ENCODE measurements around the gene DNTTIP2. TPM values are rescaled to one million over a fixed set of nuclear protein-coding genes. Genes with fewer than 3 reads are reported as not detected.

DNTTIP2 gene
- total and polyA plus RNA-seq, 9 of the 15 experiments (the other 6 are each of a cell fraction or from before 2014, with no cell fraction given): 50.4 to 138 (median 97.0) TPM

- TF ChIP-seq ZMIZ1 (IDR thresholded peaks at IDR 0.05; ENCODE audit: low read depth in 2 of 2, low read length in 2 of 2) (no peak), ZFPM2 (CRISPR knock-in tag; IDR thresholded peaks at IDR 0.05) (no peak), THRAP3 (IDR thresholded peaks at IDR 0.05; ENCODE audit: borderline replicate concordance) (no peak), SMARCA5 (IDR thresholded peaks at IDR 0.05) (no peak), PHF20 (IDR thresholded peaks at IDR 0.05; ENCODE audit: partially characterized antibody) (no peak), ZNF253 (CRISPR knock-in tag; conservative IDR thresholded peaks at IDR 0.05) (no peak), CTCFL (IDR thresholded peaks at IDR 0.05; ENCODE audit: borderline replicate concordance, insufficient read depth, low read depth, low read length, poor library complexity, severe bottlenecking) (no peak), MCM7 (IDR thresholded peaks at IDR 0.05) (no peak), ZNF780A (CRISPR knock-in tag; IDR thresholded peaks at IDR 0.05) (no peak), SAFB2 (IDR thresholded peaks at IDR 0.05; ENCODE audit: borderline replicate concordance, low read depth, low read length, severe bottlenecking) (no peak), HIVEP1 (CRISPR knock-in tag; IDR thresholded peaks at IDR 0.05) (no peak), HCFC1 (IDR thresholded peaks at IDR 0.05; ENCODE audit: low read depth, low read length) (no peak), ZNF316 (IDR thresholded peaks at IDR 0.05) (no peak), ZEB2 (IDR thresholded peaks at IDR 0.05) (no peak), BCL6 (CRISPR knock-in tag; IDR thresholded peaks at IDR 0.05) (no peak), MXI1 (IDR thresholded peaks at IDR 0.05; ENCODE audit: low read depth, low read length) (no peak), ZBTB2 (IDR thresholded peaks at IDR 0.05) (no peak), ZNF140 (CRISPR knock-in tag; IDR thresholded peaks at IDR 0.05) (no peak), KDM4B (IDR thresholded peaks at IDR 0.05; ENCODE audit: borderline replicate concordance in 2 of 2, low read depth in 1 of 2) (no peak), HMGXB4 (CRISPR knock-in tag; IDR thresholded peaks at IDR 0.05) (no peak), ZNF707 (CRISPR knock-in tag; conservative IDR thresholded peaks at IDR 0.05) (no peak), ESRRA (IDR thresholded peaks at IDR 0.05; ENCODE audit: borderline replicate concordance, low read depth) (no peak)
Observed at GRCh38 chr1:93816970-93817678, 61.9 kb downstream of the DNTTIP2 start (continued).

All from K562 (cell line).